Activated naive CD8-positive, alpha-beta T cell treated with anti-CD3 and anti-CD28 coated beads, Interleukin-2, amount 50 U/mL, for 24 hours (primary cell): ENCODE data around the gene CASP8AP2.
"Not testable (repeated sequence)": the region's sequence is repeated elsewhere in the genome, so short reads cannot be mapped to it uniquely, and the experiment has no call there.

Source experiments
- ATAC-seq: fragments of 150-1000 bp; cut with Tn5 transposase; one replicate; pipeline ENCODE4 v1.10.0; 2021
- DNase-seq: peaks from one replicate; pipeline ENCODE4 v3.0.0; 2021
- H3K27ac Mint-ChIP-seq: one replicate; pipeline ENCODE4 v1.8.0; 2021; ENCODE audit warnings: mild to moderate bottlenecking, mixed read lengths
- H3K27me3 Mint-ChIP-seq: one replicate; pipeline ENCODE4 v1.8.0; 2021; ENCODE audit warnings: mixed read lengths
- H3K36me3 Mint-ChIP-seq: one replicate; pipeline ENCODE4 v1.8.0; 2021; ENCODE audit warnings: low read depth, mixed read lengths
- H3K4me1 Mint-ChIP-seq: one replicate; pipeline ENCODE4 v1.8.0; 2021; ENCODE audit warnings: mixed read lengths
- H3K4me3 Mint-ChIP-seq: one replicate; pipeline ENCODE4 v1.8.0; 2021; ENCODE audit warnings: mild to moderate bottlenecking, moderate library complexity, mixed read lengths
- H3K9me3 Mint-ChIP-seq: one replicate; pipeline ENCODE4 v1.8.0; 2021; ENCODE audit warnings: mixed read lengths

Gene CASP8AP2

DNA sequence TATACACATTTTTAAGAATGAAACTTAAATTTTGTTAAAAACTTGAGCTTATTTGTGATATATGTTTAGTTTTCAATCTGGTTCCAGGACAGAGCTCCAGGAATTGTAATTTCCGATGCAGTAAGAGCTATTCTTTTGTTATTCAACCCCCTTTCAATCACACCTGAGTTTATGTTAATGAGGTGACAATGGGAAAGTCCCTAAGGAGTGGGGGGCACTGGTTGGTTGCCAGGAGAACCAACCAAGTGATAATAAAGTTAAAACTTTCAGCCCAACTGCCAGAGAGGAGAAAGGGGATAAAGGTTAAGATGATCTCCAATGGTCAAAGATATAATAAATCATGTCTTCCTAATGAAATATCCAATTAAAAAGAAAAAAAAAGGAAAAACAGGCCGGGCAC, 29.9 kb upstream of the CASP8AP2 start:
- peaks cover 14% of the 10 kb centered on the region for H3K4me1 Mint-ChIP-seq
- no peaks in the 10 kb centered on the region for H3K9me3 Mint-ChIP-seq
- no peaks in the 10 kb centered on the region for H3K27me3 Mint-ChIP-seq
- no peak for ATAC-seq
- H3K4me3 Mint-ChIP-seq = no peak overlapping the region
- H3K36me3 Mint-ChIP-seq = peaks cover 44% of the 10 kb centered on the region
- H3K27ac Mint-ChIP-seq = no peak overlapping the region
- no peak for DNase-seq

DNA sequence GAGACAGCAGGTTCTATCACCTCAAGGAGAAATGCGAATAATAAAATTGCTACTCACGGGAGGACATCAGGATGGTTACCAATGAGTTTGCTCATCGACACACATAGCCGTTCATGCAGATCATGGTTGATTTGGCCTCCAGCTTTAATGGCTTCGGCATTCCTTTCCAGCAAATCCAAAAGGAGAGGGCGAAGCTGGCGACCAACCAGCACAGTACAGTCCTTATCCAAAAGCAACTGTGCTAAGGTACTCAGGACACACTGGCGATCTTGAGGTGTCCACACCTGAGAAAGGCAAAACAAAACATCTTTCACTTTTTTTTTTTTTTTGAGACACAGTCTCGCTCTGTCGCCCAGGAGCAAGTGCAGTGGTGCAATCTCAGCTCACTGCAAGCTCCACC, 26.4 kb upstream of the CASP8AP2 start:
- Mint-ChIP-seq H3K4me3 (no peak overlapping the region), H3K27ac (no peak overlapping the region)
- DNase-seq = no peak

DNA sequence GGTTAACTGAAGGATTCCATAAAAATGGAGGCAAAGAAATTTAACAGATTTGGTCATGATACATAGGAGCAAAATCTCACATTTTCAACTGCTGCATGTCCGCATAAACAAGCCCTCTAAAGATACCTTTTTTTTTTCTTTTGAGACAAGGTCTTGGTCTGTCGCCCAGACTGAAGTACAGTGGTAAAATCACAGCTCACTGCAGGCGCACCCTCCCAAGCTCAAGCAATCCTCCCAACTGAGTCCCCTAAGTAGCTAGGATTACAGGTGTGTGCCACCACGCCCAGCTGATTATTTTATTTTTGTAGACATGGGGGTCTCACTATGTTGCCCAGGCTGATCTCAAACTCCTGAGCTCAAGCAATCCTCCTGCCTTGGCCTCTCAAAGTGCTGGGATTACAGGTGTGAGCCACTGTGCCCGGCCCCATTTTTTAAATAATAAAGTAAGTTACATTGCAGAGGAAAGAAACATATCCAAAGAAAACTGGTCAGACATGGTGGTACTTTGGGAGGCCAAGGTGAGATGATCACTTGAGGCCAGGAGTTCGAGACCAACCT, 23.8 kb upstream of the CASP8AP2 start:
- DNase-seq = no peak
- H3K27ac Mint-ChIP-seq = no peak overlapping the region
- no peak overlapping the region for H3K4me3 Mint-ChIP-seq
- ATAC-seq = no peak
- H3K36me3 Mint-ChIP-seq = peaks cover 22% of the 10 kb centered on the region
- H3K4me1 Mint-ChIP-seq = peaks cover 15% of the 10 kb centered on the region
- no peaks in the 10 kb centered on the region for H3K9me3 Mint-ChIP-seq
- H3K27me3 Mint-ChIP-seq = no peaks in the 10 kb centered on the region

More for the DNA sequence above, 26.4 kb upstream of the CASP8AP2 start:
- Mint-ChIP-seq H3K9me3 (no peaks in the 10 kb centered on the region), H3K4me1 (peaks cover 7% of the 10 kb centered on the region), H3K36me3 (peaks cover 31% of the 10 kb centered on the region), H3K27me3 (no peaks in the 10 kb centered on the region)
- no peak for ATAC-seq

DNA sequence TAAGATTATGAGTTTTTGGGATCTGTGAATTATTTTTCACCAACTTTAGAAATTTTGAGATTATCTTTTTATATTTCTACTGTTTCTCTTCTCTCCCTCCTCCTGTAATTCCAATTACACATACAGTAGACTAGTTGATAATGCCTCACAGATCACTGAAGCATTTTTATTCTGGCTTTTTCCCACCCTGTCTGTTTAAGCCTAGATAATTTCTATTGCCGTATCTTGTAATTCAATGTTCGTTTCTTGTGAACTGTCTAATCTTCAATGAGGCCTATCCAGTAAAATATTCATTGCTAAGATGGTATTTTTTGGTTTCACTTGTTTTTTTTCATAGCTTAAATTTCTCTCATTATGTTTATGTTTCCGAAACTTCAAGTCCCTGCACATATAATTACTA, 22.1 kb upstream of the CASP8AP2 start:
- no peak for ATAC-seq
- H3K27me3 Mint-ChIP-seq = no peaks in the 10 kb centered on the region
- DNase-seq = no peak
- no peaks in the 10 kb centered on the region for H3K9me3 Mint-ChIP-seq
- peaks cover 18% of the 10 kb centered on the region for H3K4me1 Mint-ChIP-seq
- no peak overlapping the region for H3K27ac Mint-ChIP-seq
- H3K36me3 Mint-ChIP-seq = peaks cover 16% of the 10 kb centered on the region
- H3K4me3 Mint-ChIP-seq = no peak overlapping the region

DNA sequence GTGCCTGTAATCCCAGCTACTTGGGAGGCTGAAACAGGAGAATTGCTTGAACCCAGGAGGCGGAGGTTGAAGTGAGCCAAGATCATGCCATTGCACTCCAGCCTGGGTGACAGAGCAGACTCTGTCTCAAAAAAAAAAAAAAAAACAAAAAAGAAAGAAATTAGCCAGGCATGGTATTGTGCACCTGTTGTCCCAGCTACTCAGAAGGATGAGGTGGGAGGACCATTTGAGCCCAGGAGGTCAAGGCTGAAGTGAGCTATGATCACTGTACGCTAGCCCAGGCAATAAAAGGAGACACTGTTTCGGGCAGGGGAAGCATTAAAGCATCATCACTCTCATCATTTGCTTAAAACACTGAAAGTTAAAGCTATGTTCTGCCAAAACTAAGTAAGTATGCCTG, 16.3 kb upstream of the CASP8AP2 start:
- not testable (repeated sequence) for DNase-seq, H3K4me3 Mint-ChIP-seq, H3K9me3 Mint-ChIP-seq, ATAC-seq, H3K27me3 Mint-ChIP-seq, H3K27ac Mint-ChIP-seq
- H3K4me1 Mint-ChIP-seq = peaks cover 37% of the 10 kb centered on the region
- H3K36me3 Mint-ChIP-seq = peaks cover 13% of the 10 kb centered on the region

DNA sequence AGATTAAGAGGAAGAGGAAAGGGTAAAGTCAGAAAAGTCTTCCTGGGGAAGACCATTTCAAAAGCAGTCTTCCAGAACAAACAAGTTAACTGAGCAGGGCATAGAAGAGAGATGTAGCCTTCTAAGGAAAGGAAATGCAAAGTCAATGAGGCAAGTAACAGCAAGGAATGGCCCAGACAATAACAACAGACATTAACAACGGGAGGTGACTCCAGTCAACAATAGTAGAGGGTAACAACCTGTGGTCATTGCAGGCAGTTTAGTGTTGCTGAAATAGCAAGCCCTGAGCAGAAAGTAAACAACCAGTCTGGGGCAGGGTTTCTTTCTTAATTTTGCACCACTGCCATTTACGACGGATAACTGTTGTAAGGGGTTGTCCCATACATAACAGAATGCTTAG, 12.2 kb upstream of the CASP8AP2 start:
- Mint-ChIP-seq H3K4me1 (peaks cover 43% of the 10 kb centered on the region), H3K27me3 (no peaks in the 10 kb centered on the region), H3K27ac (peak overlapping the region; percentile 97), H3K4me3 (peak overlapping the region; percentile 90), H3K36me3 (peaks cover 17% of the 10 kb centered on the region), H3K9me3 (no peaks in the 10 kb centered on the region)
- ATAC-seq (no peak), DNase-seq (no peak)

DNA sequence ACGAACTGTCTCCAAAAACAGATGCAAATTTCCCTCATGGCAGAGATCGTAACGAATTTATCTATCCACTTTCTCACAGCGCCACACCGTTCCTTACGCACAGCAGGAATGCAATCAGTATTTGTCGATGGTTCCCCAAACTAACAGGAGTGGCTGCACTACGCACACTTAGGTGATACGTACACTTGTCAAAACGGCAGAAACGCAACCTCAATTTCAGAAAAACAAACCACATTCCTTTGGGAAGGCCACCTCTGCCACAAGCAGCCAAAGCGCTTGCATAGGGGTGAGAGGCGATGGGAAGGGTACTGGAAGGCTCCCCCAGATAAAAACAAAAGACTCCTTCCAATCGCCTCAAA, 10.7 kb upstream of the CASP8AP2 start:
- no peaks in the 10 kb centered on the region for H3K27me3 Mint-ChIP-seq
- peak overlapping the region; percentile 90 for H3K4me3 Mint-ChIP-seq
- H3K27ac Mint-ChIP-seq = peak overlapping the region; percentile 97
- no peak for DNase-seq
- no peak for ATAC-seq
- H3K36me3 Mint-ChIP-seq = peaks cover 17% of the 10 kb centered on the region
- H3K9me3 Mint-ChIP-seq = no peaks in the 10 kb centered on the region
- H3K4me1 Mint-ChIP-seq = peaks cover 42% of the 10 kb centered on the region

DNA sequence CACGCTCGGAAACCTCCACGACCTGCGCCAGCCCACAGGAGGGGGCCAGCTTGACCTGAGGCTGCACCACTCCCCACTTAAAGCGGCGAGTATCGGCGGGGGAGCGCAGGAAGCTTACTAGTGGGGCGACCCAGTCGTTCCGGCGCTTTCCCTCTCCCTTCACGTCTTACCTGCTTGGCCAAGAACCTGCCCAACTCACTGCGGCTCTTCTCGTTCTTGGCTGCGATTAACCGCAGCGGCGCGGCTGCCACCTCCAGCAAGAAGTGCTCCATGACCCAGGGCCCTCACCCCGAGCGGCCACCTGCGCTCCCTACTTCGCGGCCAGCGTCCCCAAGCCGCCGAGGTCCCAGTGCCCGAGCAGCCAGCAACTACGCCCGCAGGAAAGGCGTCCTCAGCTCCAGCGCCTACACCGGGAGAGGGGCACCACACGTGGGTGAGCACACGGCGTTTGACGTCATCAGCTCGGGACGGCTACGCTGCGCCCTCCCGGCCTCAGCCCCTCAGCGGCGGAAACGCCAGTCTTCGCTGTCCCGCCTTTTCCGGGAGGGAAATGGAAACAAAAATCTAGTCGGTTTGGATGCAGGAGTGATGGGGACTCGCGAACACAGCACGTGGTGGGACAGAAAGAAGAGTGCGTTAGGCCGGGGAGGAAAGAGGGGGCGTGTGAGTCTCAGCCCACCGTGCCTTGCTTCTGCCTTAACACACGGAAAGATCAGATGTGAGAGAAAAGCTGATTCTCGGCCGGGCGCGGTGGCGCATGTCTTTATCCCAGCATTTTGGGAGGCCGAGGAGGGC, 10.1 kb upstream of the CASP8AP2 start, which contains the start of gene MDN1:
TSS of gene MDN1 (minus strand) at position 459 of the 795 bp plus-strand sequence. CDS start at position 272, 187 bp downstream.
- H3K4me1 Mint-ChIP-seq = peaks cover 37% of the 10 kb centered on the region
- peak within 1 kb of the TSS; percentile 90 for H3K4me3 Mint-ChIP-seq

DNA sequence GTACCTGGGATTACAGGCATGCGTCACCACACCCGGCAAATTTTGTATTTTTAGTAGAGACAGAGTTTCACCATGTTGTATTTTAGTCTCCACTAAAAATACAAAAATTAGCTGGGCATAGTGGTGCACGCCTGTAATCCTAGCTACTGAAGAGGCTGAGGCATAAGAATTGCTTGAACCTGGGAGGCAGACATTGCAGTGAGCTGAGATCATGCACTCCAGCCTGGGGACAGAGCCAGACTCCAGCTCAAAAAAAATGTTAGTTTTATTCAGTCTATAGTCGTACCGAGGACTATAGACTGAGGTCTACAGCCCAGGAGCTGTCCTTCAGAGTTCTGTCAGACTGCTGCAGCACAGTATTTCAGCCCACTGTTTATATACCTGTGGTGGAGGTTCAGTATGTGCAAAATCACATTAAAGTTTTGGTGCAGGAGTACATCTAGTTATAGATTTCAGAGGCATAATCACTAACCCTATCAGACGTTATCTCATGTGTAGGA, 3.6 kb upstream of the CASP8AP2 start:
- H3K36me3 Mint-ChIP-seq = peaks cover 8% of the 10 kb centered on the region
- ATAC-seq (no peak), DNase-seq (no peak)
- H3K27ac Mint-ChIP-seq = no peak overlapping the region
- no peaks in the 10 kb centered on the region for H3K27me3 Mint-ChIP-seq
- H3K4me1 Mint-ChIP-seq = peaks cover 12% of the 10 kb centered on the region
- no peaks in the 10 kb centered on the region for H3K9me3 Mint-ChIP-seq
- H3K4me3 Mint-ChIP-seq = no peak overlapping the region

More for the DNA sequence above, 10.1 kb upstream of the CASP8AP2 start, which contains the start of gene MDN1:
- peaks cover 17% of the 10 kb centered on the region for H3K36me3 Mint-ChIP-seq
- H3K27me3 Mint-ChIP-seq = no peaks in the 10 kb centered on the region
- H3K9me3 Mint-ChIP-seq = no peaks in the 10 kb centered on the region
- H3K27ac Mint-ChIP-seq = peak within 1 kb of the TSS; percentile 97
- ATAC-seq (peak; percentile 97), DNase-seq (peak; percentile 91)

DNA sequence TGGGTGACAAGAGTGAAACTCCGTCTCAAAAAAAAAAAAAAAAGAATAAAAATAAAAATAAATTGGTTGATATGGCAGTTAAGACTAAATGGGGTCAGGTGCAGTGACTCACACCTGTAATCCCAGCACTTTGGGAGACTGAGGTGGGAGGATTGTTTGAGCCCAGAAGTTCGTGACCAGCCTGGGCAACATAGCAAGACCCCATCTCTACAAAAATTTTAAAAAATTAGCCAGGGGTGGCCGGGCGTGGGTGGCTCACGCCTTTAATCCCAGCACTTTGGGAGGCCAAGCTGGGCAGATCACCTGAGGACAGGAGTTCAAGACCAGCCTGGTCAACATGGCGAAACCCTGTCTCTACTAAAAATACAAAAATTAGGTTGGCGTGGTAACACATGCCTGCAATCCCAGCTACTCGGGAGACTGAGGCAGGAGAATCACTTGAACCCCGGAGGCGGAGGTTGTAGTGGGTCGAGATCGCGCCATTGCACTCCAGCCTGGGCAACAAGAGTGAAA, 1.1 kb upstream of the CASP8AP2 start:
- DNase-seq, H3K27me3 Mint-ChIP-seq, ATAC-seq, H3K9me3 Mint-ChIP-seq: not testable (repeated sequence)
- peak overlapping the region; percentile 96 for H3K27ac Mint-ChIP-seq
- peaks cover 32% of the 10 kb centered on the region for H3K4me1 Mint-ChIP-seq
- H3K36me3 Mint-ChIP-seq = peaks cover 28% of the 10 kb centered on the region
- H3K4me3 Mint-ChIP-seq = peak overlapping the region; percentile 95

DNA sequence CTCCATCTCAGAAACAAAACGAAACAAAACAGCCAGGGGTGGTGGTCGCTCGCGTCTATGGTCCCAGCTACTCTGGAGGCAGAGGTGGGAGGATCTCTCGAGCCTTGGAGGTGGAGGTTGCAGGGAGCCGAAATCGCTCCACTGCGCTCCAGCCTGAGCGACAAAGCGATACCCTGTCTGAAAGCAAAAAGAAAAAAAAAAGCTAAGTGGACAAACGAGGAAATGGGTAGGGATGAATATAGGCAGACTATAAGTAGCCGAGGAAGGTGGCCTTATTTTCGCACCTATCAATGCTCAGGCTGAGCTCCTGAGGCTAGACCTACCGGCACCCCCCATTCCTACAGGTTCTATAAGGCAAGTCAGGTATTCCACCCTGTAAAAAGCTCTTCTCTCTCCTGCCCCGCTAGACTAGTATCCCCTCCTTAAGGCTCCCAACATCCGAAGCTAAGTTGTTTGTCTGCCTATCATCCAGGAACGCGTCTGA, 650 bp upstream of the CASP8AP2 start:
- Mint-ChIP-seq H3K27ac (peak overlapping the region; percentile 96), H3K36me3 (peaks cover 32% of the 10 kb centered on the region), H3K9me3 (no peaks in the 10 kb centered on the region), H3K4me1 (peaks cover 37% of the 10 kb centered on the region), H3K4me3 (peak overlapping the region; percentile 95), H3K27me3 (no peaks in the 10 kb centered on the region)
- ATAC-seq (peak; percentile 33), DNase-seq (peak; percentile 9)

DNA sequence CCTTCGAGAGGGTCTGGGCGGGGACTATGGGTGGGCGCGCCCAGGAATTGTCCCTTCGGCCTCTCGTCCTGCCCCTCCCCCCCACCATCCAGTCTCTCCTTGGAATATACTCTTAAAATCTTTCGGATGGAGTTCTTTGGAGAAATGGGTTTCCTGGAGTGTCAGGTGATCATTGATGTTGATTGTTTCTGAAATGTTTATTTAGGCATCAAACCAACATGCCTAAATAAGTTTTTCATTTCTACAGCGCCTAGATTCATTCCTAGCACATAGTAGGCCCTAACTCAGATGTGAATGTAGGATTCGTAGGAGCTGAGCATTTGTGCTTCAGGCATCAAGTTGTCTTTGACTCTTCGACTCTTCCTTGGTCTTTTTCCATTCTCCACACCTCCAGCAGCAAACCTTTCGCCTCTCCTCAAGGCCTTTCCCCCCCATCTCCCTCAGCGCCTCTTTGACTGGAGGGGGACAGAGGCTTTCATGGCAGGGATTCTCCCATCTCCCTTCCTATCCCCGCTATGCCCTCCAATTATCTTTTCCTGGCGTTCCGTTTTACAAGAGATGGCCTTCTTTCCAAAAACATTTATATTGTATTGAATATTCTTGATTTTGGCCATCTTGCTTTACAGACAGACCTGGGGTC, 610 bp downstream of the CASP8AP2 start:
- Mint-ChIP-seq H3K27me3 (no peaks in the 10 kb centered on the region), H3K4me3 (peak overlapping the region; percentile 95), H3K9me3 (no peaks in the 10 kb centered on the region), H3K36me3 (peaks cover 39% of the 10 kb centered on the region), H3K27ac (peak overlapping the region; percentile 96), H3K4me1 (peaks cover 48% of the 10 kb centered on the region)
- DNase-seq (no peak), ATAC-seq (no peak)

DNA sequence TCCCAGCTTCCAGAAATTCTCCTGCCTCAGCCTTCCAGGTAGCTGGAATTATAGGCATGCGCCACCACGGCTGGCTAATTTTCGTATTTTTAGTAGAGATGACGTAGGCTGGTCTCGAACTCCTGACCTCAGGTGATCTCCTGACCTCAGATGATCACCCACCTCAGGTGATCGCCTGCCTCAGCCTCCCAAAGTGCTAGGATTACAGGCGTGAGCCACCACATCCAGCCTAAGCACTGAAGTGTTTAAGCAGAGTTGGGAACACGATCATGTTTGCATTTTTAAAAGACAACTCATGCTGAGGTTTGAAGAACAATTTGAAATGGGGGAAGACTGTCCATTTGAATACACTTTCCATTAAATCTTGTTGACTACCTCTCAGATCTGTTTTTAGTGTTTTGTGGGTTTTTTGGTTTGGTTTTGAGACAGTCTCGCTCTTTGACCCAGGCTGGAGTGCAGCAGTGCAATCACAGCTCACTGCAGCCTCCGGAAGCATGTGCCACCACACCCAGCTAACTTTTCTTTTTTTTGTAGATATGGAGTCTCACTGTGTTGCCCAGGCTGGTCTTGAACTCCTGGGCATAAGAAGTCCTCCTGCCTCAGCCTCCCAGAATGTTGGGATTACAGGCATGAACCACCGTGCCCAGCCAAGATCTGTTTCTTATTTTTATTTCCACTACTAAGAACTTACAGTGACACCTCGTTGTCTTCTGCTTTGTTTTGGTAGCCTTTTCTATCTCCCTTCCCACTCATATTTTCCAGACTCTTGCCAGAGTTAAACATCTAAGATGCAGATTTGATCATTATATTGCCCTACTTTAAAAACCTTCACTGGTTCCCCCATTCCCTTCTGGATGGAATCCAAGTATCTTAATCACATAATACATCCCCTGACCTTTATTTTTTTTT, 5.5 kb downstream of the CASP8AP2 start:
- H3K27ac Mint-ChIP-seq = peak overlapping the region; percentile 93
- peak overlapping the region; percentile 50 for H3K4me3 Mint-ChIP-seq
- H3K4me1 Mint-ChIP-seq = peaks cover 68% of the 10 kb centered on the region
- no peaks in the 10 kb centered on the region for H3K9me3 Mint-ChIP-seq
- DNase-seq = peak; percentile 25
- H3K27me3 Mint-ChIP-seq = no peaks in the 10 kb centered on the region
- peak; percentile 92 for ATAC-seq
- peaks cover 66% of the 10 kb centered on the region for H3K36me3 Mint-ChIP-seq
